GM19351 (cell line): ENCODE data around the gene AVL9.

ENCODE experiments used
- ATAC-seq: cut with Tn5 transposase; IDR thresholded peaks from one replicate; pipeline ENCODE4 v1.9.1; 2021; ENCODE audit warnings: mild to moderate bottlenecking, moderate library complexity; ENCODE audit not compliant: unreplicated experiment

AVL9 gene

GRCh38 chr7:32533276-32534029 is 38.2 kb downstream of the AVL9 start:
- no peak for ATAC-seq

- peak; percentile 63 for ATAC-seq
Observed at GRCh38 chr7:32535162-32535702, 39.9 kb downstream of the AVL9 start.

DNA sequence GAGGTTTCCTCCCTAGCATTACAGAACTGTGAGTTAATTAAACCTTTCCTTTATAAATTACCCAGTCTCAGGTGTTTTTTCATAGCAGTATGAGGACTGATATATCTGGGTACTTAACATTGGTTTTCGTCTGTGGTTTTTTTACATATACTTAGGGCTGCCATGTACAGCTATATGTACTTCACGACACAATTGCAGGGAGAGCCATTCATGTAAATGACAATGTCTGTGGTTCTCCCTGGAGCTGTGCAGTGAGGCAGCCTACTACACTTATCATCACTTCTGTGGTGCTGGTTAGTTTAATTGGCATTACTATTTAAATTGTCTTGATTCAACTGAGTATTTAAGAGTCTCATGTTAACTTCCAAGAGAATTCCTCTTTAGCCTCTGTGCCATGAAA is 40.7 kb downstream of the AVL9 start:
- ATAC-seq: no peak

GRCh38 chr7:32536585-32536984 is 41.3 kb downstream of the AVL9 start:
- no peak for ATAC-seq

GRCh38 chr7:32537760-32538159 is 42.5 kb downstream of the AVL9 start:
- ATAC-seq: no peak

GRCh38 chr7:32539366-32539765 is 44.1 kb downstream of the AVL9 start:
- no peak for ATAC-seq

DNA sequence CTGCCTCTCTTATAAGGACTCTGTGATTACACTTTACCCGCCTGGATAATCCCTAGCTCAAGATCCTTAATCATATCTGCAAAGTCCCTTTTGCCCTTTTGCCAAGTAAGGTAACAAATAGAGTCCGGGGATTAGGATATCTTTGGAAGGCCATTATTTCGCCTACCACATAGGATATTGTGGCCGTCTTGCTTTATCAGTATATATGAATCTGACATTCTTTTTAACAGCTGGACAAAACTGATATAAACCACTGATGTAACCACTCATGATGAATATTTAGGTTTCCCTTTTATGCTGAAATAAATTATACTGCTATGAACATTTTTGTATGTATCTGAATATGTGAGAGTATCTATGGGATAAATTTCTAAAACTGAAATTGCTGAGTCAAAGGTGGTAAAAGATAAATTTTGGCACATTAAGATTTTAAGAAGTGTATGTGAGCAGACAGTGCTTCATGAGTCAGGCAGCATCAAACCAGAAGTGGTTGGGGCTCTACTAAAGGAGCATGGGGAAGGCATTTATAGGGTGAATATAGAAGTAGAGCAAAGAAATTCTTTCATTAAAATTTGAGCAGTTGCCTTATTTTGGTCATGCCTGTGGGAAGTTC is 44.7 kb downstream of the AVL9 start:
- ATAC-seq: no peak

DNA sequence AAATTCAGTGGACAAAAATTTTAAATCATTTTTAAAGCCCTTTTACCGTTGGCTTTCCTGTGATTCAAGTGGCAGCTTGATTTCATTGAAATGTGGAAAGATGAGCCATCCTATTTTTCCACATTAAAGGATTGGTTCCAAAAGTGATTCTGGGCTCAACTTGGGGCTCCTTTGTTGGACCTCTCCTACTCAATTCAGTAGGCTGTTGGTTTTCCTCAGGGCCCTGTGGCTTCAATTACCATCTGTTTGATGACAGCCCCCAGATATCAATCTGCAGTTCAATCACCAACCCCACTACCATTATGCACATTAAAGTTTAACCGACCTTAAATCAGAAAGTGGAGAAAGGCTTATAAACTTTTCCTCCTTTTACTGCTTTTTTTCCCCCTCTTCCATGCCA is 47.3 kb downstream of the AVL9 start:
- no peak for ATAC-seq

- ATAC-seq: no peak
Observed at GRCh38 chr7:32559480-32559879, 64.2 kb downstream of the AVL9 start.

DNA sequence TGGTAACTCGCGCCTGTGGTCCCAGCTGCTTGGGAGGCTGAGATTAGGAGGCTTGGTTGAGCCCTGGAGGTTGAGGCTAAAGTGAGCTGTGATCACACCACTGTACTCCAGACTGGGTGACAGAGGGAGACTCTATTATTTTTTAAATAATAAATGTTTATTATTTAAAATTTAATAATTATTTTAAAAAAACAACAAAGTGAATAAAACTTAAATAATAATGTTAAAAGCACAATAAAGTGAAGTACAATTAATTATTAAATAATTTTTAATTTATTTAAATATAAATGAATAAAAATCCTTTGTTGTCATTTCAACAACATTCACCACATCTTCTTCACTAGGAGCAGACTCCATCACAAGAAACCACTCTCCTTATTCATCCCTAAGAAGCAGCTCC is 64.8 kb downstream of the AVL9 start:
- ATAC-seq: no peak

GRCh38 chr7:32561613-32562012 is 66.3 kb downstream of the AVL9 start:
- ATAC-seq: no peak

GRCh38 chr7:32564542-32564941 is 69.3 kb downstream of the AVL9 start:
- no peak for ATAC-seq

DNA sequence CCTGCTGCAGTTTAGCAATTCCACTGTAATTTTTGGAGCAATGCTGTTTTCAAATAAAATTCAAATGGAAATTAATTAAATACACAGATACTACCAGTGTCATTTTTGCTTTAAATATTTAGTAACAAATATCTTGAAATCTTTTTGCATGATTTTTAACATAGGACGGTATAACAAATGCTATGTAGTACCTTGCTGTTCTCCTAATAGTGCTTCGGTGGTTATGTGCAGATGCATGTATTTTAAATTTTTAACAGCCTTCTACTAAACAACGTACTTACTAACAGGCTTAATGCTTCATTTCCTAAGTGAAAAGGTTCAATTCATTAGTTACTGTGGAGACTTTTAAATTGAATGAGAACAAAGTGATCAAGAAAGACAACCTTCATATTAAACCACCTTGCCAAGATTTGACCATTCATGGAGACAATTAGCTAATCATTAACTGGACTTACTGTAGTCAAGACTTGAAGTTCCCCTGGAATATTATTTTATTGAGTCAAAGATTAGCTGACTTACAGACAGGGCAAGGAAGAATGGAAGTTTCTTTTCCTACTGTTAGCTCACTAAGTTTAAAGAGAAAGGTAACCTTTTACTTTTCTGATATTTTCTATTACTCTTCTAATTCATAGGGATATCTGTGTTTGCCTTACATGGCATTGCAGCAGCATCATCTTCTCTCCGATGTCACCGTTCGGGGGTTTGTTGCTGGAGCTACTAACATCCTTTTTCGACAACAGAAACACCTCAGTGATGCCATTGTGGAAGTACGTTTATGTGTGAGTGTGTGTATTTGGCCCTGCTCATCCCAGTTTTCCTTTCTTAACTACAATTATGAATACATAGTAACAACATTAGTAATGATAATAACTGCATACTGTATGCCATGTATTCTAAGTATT is 74.3 kb downstream of the AVL9 start:
- no peak for ATAC-seq

GRCh38 chr7:32573110-32573687 is 77.9 kb downstream of the AVL9 start:
- no peak for ATAC-seq

DNA sequence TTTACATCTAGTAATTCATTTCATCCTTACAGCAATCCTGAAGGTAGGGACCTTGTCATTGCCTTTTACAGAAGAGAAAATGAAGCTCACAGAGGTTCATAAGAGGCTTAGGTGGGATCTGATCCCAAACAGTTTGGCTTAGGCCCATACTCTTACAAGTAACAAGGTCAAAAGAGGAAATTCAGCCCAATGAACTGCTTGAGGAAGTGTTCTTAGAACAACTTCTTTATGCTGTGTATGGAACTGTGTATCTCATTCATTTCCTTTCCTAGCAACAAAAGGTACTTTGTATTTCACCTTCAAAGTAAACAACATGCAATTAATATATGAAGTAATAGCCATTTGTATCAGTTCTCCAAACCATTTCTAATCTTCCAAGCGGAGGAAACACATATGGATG is 79.3 kb downstream of the AVL9 start:
- ATAC-seq: no peak

DNA sequence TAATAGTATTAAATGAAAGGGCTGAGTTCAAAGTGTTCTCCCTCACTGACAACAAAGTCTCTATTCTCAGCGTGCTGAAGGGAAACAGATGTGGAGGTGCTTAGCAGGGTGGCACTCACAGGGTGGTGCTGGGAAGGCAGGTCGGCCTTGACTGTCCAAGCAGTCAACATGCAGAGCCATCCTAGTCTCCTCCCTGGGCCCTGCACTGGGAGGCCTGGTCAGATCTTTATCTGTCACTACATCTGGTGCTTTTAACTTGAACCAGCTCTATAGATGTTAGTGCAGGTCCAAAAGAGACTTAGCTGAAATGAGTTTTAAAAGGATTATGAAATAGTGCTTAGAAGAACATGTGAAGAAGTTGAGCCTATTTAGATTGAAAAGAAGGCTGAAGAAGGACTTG is 82.1 kb downstream of the AVL9 start:
- ATAC-seq: no peak

- ATAC-seq: no peak
Observed at GRCh38 chr7:32579776-32580175, 84.5 kb downstream of the AVL9 start.

GRCh38 chr7:32580646-32581045 is 85.4 kb downstream of the AVL9 start:
- ATAC-seq: no peak

- ATAC-seq: no peak
Observed at GRCh38 chr7:32582036-32582435, 86.7 kb downstream of the AVL9 start.

- no peak for ATAC-seq
Observed at GRCh38 chr7:32583791-32584190, 88.5 kb downstream of the AVL9 start.
